Measurements from ENCODE around the gene CACNG3. TPM values are rescaled to one million over a fixed set of nuclear protein-coding genes. Genes with fewer than 3 reads are reported as not detected.

CACNG3 gene
- total and polyA plus RNA-seq, 8 donors: 0.09 TPM; not detected in 7

GRCh38 chr16:24396350-24397271 lies 140.5 kb downstream of the CACNG3 start:
- Histone ChIP-seq H3K36me3 (no peaks in the 10 kb centered on the region), H3K4me1 (no peaks in the 10 kb centered on the region), H3K27ac (no peak overlapping the region), H3K4me3 (no peak overlapping the region), H3K9me3 (no peaks in the 10 kb centered on the region), H3K27me3 (no peaks in the 10 kb centered on the region)
- no peak for TF ChIP-seq CTCF (IDR thresholded peaks at IDR 0.05)
- intact Hi-C loops (cut with DNase I): no loop called here
- DNase-seq: no peak
- ATAC-seq: no peak

- TF ChIP-seq CTCF (IDR thresholded peaks at IDR 0.05): no peak
- intact Hi-C loops (cut with DNase I): no loop called here
- ATAC-seq: no peak
Measured at GRCh38 chr16:24409045-24409444, 152.9 kb downstream of the CACNG3 start.

More at GRCh38 chr16:24409045-24409444, 152.9 kb downstream of the CACNG3 start:
- H3K27ac ChIP-seq: no peak overlapping the region
- no peaks in the 10 kb centered on the region for H3K36me3 ChIP-seq
- H3K4me1 ChIP-seq: no peaks in the 10 kb centered on the region
- H3K4me3 ChIP-seq: no peak overlapping the region
- no peak for DNase-seq
- H3K27me3 ChIP-seq: no peaks in the 10 kb centered on the region
- H3K9me3 ChIP-seq: no peaks in the 10 kb centered on the region

Data from left lung (tissue), 10 donors.